Pulmonary artery endothelial cell (primary cell): ENCODE results near the gene NRN1L. TPM values are rescaled to one million over a fixed set of nuclear protein-coding genes. Genes with fewer than 3 reads are reported as not detected.
"Not testable (repeated sequence)": the region's sequence is repeated elsewhere in the genome, so short reads cannot be mapped to it uniquely, and the experiment has no call there.

Experiments used
- DNase-seq: peaks from one replicate; pipeline ENCODE4 v3.0.0-alpha.2; 2011; ENCODE audit warnings: low read depth, low spot score
- total RNA-seq: library from RNA; depleted of rRNA; stranded (reverse); fragments of >200 nt; gene quantifications from 2 replicates; pipeline ENCODE4 v1.2.3, GENCODE V29; 2014

The NRN1L gene
- total RNA-seq, 1 donor from 2014 or later: not detected

- DNase-seq: no peak
Measured at GRCh38 chr16:67860589-67861398, 23.9 kb upstream of the NRN1L start.

DNA sequence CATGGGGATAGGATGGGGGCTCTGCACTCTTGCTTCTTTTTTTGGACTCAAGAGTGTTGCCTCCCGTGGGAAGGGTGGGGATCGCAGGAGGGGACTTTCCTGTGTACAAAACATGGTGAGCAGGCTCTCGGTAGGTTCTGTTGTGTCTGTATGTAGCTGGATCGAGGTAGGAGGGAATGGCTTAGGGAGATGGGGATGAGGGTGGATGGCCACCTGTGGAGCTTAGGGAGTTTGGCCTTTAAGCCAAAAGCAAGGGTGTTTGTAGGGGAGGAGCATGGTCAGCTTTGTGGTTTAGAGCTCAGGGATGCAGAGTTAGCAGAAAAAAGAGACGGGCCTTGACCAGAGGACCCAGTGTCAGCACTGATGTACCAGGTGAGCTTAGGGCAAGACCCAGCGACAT lies 22.8 kb upstream of the NRN1L start:
- no peak for DNase-seq

DNA sequence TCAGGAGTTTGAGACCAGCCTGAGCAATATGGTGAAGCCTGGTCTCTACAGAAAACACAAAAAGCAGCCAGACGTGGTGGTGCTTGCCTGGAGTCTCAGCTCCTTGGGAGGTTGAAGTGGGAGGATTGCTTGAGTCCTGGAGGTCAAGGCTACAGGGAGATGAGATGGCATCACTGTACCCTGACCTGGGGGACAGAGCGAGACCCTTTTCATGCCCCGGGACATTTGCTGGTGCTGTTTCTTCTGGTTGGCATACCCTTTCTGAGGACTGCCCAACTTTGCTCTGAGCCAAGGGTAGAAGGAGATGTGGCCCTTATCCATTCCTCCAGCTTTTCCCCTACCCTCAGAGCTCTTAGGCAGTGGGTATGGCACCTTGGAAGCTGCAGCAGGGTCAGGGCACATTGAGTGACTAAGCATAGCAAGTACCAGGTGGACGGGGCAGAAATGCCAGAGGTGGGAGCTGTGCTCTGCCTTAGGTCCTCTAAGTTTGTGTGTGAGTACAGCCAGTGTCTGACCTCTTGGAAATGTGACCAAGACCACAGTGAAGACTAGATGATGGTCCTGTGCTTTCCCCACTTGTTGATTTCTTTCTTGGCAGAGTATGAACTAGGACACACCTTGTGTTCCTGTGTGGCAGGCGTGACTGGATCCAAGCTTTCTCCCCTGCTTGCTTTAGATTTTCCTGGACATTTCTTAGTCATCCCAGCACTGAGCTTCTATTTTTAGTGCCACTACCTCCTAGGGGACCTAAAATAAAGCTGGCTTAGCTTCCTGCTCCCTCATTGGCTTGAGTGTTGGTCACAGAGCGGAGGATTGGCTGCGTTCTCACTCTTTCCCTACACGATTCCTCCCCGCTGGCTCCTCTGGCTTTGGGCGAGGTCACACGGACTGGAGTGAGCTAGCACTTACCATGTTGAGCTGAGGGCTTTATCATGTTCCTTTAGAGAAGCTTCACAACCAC lies 21.8 kb upstream of the NRN1L start:
- no peak for DNase-seq

- not testable (repeated sequence) for DNase-seq
Measured at GRCh38 chr16:67864044-67864443, 20.6 kb upstream of the NRN1L start.

DNA sequence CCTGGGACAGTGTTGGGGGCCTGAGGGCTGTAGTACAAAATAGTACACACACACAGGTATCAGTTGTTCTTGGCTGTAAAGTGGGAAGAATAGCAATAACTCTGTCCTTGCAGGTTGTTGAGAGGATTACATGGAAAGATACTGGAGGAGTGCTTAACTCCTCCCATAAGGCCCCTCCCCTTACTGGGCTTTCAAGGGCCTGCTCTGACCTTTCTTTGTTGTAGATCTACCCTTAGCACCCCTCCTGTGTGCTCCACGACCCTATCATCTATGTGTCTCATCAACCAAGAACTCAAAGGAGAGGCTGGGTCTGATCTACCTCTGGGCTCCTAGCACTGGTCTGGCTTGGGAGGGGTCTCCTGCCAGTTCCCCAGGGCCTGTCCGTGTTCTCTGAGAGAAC lies 20.1 kb upstream of the NRN1L start:
- no peak for DNase-seq

DNA sequence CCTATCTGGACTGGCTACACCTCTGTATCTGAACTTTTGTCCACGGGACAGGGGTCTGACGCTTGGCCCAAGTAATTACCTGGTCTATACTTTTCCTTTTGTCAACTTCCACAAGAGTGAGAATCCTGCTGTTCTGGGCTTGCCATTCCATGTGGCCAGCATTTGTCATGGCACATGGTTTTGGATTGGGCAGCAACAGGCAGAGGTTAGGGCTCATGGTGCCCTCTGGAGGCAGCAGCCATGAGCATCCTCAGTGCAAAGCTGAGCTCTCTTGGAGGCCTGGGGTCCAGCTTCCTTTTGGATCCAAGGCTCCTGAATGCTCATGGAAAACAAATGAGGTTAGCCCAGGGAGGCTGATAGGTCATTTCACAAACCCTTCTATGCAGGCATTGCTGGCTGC lies 19.4 kb upstream of the NRN1L start:
- DNase-seq: no peak

DNA sequence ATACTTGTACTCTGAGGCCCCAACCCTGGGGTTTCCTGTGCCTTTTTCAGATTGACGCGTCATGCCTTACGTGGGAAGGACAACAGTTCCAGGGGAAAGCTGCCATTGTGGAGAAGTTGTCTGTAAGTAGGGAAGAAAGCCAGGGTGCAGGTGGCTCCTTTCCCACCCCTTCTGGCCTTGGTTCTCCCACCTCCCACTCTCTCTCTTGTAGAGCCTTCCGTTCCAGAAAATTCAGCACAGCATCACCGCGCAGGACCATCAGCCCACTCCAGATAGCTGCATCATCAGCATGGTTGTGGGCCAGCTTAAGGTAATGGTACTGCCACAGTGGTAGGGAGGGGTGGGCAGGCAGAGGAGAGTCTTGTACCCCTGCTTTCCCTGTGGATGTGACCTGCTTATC lies 16.4 kb upstream of the NRN1L start:
- no peak for DNase-seq

DNA sequence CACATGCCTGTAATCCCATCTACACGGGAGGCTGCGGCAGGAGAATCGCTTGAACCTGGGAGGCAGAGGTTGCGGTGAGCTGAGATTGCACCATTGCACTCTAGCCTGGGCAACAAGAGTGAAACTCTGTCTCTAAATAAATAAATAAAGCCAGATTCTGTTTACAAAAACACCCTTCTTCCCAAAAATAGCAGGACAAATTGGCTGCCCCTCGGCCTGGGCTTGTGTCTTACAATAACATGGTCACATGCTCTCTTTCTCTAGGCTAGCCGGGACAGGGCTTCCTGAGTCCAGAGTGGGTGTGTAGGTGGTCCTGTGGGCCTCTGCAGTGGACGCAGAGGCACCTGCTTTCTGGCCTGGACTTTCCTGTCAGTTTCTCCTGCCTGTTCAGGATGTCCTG lies 15.0 kb upstream of the NRN1L start:
- DNase-seq: no peak

DNA sequence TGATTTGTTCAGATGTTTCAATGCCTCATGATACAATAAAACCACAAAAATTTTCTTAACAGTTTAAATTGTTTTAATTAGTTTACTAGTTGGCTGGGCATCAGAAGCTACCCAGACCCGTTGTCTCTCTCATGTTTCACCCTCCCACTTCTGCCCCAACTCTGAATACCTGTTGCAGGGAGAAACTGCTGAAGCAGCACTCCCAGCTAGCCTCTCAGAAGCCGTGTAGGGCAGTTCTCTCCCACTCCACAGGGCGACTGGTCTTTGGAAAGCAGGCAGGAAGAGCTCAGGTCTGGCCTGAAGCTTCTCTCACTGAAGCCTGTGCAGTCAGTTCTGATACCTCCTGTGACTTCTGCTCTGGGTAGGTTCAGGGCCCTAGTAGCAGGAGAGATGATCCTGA lies 13.4 kb upstream of the NRN1L start:
- DNase-seq: no peak

- DNase-seq: no peak
Measured at GRCh38 chr16:67872131-67872630, 12.5 kb upstream of the NRN1L start.

- no peak for DNase-seq
Measured at GRCh38 chr16:67872631-67873434, 11.9 kb upstream of the NRN1L start, which contains the start of gene EDC4. Gene EDC4, plus strand, starts transcription at chr16:67873052. Its CDS starts 210 bp downstream, at chr16:67873262.

- DNase-seq: no peak
Measured at GRCh38 chr16:67873435-67874370, 11.0 kb upstream of the NRN1L start.

DNA sequence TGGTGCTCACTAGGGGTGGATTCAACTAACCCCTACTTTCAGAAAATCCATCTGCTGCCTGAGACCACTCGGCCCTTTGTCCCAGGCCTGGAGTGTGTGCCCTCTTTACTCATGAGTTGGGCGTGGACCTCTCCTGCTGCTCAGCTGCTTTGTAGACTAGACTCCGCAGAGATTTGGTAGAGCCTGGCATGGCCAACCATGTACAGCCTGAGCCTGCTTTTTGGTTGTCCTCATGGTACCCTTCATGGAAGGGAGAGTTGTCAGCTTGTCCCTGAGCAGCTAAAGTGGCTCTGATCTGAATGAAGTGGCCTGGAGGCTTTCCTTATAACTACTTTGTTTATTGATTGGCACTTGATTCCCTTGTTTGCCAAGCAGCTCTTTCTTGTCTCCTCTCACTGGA lies 10.3 kb upstream of the NRN1L start:
- no peak for DNase-seq

GRCh38 chr16:67877064-67877463 lies 7.6 kb upstream of the NRN1L start:
- DNase-seq: no peak

GRCh38 chr16:67878232-67878631 lies 6.5 kb upstream of the NRN1L start:
- DNase-seq: no peak

DNA sequence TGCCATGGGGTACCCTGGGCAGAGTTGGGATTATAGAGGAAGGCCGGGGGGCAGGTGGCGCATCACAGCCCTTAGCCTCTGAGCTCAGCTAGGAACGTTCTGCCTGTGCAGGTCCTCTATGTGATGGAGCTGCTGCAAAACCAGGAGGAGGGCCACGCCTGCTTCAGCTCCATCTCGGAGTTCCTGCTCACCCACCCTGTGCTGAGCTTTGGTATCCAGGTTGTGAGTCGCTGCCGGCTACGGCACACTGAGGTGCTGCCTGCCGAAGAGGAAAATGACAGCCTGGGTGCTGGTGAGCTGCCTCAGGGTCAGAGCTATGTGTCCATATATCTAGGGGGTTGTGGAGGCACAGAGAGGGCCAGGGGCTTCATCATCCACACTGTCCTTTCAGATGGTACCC lies 5.8 kb upstream of the NRN1L start:
- DNase-seq: no peak

DNA sequence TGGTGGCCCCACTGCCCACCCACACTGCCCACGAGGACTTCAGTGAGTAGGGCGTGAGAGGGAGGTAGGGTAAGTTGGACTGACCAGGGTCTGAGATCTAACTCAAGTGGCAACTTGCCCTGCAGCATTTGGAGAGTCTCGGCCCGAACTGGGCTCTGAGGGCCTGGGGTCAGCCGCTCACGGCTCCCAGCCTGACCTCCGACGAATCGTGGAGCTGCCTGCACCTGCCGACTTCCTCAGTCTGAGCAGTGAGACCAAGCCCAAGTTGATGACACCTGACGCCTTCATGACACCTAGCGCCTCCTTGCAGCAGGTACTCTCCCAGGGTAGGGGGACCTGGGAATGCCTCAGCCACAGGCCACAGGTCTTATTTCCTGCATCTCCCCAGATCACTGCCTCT lies 5.2 kb upstream of the NRN1L start:
- no peak for DNase-seq

DNA sequence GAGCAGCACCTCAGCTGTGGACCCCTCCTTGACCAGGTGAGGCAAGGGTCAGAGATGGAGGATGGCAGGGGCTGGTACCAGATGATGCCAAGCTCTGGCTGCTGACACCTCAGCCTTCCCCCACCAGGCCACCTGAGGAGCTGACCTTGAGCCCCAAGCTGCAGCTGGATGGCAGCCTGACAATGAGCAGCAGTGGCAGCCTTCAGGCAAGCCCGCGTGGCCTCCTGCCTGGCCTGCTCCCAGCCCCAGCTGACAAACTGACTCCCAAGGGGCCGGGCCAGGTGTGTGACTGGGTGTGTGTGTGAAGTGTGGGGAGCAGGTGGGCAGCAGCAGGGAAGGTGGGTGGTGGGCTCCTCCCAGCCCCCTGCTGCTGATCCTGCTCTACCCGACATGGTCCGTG lies 4.7 kb upstream of the NRN1L start:
- DNase-seq: no peak

DNA sequence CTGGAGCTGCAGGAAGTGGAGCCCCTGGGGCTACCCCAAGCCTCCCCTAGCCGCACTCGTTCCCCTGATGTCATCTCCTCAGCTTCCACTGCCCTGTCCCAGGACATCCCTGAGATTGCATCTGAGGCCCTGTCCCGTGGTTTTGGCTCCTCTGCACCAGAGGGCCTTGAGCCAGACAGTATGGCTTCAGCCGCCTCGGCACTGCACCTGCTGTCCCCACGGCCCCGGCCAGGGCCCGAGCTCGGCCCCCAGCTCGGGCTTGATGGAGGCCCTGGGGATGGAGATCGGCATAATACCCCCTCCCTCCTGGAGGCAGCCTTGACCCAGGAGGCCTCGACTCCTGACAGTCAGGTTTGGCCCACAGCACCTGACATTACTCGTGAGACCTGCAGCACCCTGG lies 4.1 kb upstream of the NRN1L start:
- no peak for DNase-seq

- DNase-seq: no peak
Measured at GRCh38 chr16:67881621-67882161, 3.0 kb upstream of the NRN1L start.
